RPMI8226 (cell line): ENCODE results near the gene KIAA1217.

ENCODE experiments used
- DNase-seq: peaks from one replicate; pipeline ENCODE4 v3.0.0-alpha.2; 2015

KIAA1217 gene

GRCh38 chr10:24207781-24208611 lies 942 bp upstream of the KIAA1217 start:
- DNase-seq: peak; percentile 4

GRCh38 chr10:24209432-24209771 lies 464 bp downstream of the KIAA1217 start:
- DNase-seq: peak; percentile 3

GRCh38 chr10:24209946-24210491 lies 1.1 kb downstream of the KIAA1217 start:
- peak; percentile 9 for DNase-seq

- DNase-seq: no peak
These were observed 1.6 kb downstream of the KIAA1217 start for GRCh38 chr10:24210501-24210900.

- no peak for DNase-seq
These were observed 4.3 kb downstream of the KIAA1217 start for GRCh38 chr10:24213266-24213665.

- DNase-seq: no peak
These were observed 4.9 kb downstream of the KIAA1217 start for GRCh38 chr10:24213881-24214280.

- DNase-seq: no peak
These were observed 5.8 kb downstream of the KIAA1217 start for GRCh38 chr10:24214762-24215161.

- no peak for DNase-seq
These were observed 6.3 kb downstream of the KIAA1217 start for GRCh38 chr10:24215196-24215595.

- no peak for DNase-seq
These were observed 6.7 kb downstream of the KIAA1217 start for GRCh38 chr10:24215603-24216002.

GRCh38 chr10:24219963-24220362 lies 11.0 kb downstream of the KIAA1217 start:
- DNase-seq: no peak

GRCh38 chr10:24223341-24223740 lies 14.4 kb downstream of the KIAA1217 start:
- DNase-seq: no peak

GRCh38 chr10:24223953-24224352 lies 15.0 kb downstream of the KIAA1217 start:
- no peak for DNase-seq

GRCh38 chr10:24228642-24229041 lies 19.7 kb downstream of the KIAA1217 start:
- no peak for DNase-seq

- DNase-seq: no peak
These were observed 21.0 kb downstream of the KIAA1217 start for GRCh38 chr10:24229909-24230308.

GRCh38 chr10:24231200-24231599 lies 22.3 kb downstream of the KIAA1217 start:
- no peak for DNase-seq

GRCh38 chr10:24234784-24235183 lies 25.8 kb downstream of the KIAA1217 start:
- no peak for DNase-seq

- DNase-seq: no peak
These were observed 26.5 kb downstream of the KIAA1217 start for GRCh38 chr10:24235471-24235870.

- DNase-seq: no peak
These were observed 29.0 kb downstream of the KIAA1217 start for GRCh38 chr10:24237801-24238395.

- DNase-seq: no peak
These were observed 29.7 kb downstream of the KIAA1217 start for GRCh38 chr10:24238519-24239247.

- DNase-seq: no peak
These were observed 30.5 kb downstream of the KIAA1217 start for GRCh38 chr10:24239289-24240040.

- no peak for DNase-seq
These were observed 31.3 kb downstream of the KIAA1217 start for GRCh38 chr10:24240041-24240751.

GRCh38 chr10:24241536-24242040 lies 32.6 kb downstream of the KIAA1217 start:
- DNase-seq: no peak
